Peyer's patch (tissue), 4 donors: ENCODE measurements around the gene GALNT1.

ENCODE experiments used
- POLR2A ChIP-seq, 2 donors: fragments of 450-650 bp; IDR thresholded peaks; one replicate each; pipeline ENCODE4 v1.5.1; 2017; ENCODE audit warnings: antibody characterized with exemption in 2 of 2, mild to moderate bottlenecking in 2 of 2, moderate library complexity in 2 of 2
- TF ChIP-seq, protein P1 (sequence below), 6 experiments: fragments of 450-650 bp in 4 of 6; fragments of 200-600 bp in 2 of 6; sonication (generic) in 1 of 6; IDR thresholded peaks; one replicate each; pipeline ENCODE4 v1.5.1; 2017 to 2019; ENCODE audit warnings: antibody characterized with exemption in 6 of 6, mild to moderate bottlenecking in 3 of 6, moderate library complexity in 1 of 6

DNA sequence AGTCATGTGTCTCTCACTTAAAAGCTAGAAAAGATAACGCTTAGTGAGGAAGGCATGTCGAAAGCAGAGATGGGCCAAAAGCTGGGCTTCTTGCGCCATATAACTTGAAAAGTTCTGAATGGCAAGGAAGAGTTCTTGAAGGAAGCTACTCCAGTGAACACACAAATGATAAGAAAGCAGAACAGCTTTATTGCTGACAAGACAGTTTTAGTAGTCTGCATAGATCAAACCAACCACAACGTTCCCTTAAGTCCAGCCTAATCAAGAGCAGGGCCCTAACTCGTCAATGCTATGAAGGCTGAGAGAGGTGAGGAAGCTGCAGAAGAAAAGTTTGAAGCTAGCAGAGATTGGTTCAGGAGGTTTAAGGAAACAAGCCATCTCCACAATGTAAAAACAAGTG, 55.7 kb downstream of the GALNT1 start:
- TF ChIP-seq, protein P1, sequence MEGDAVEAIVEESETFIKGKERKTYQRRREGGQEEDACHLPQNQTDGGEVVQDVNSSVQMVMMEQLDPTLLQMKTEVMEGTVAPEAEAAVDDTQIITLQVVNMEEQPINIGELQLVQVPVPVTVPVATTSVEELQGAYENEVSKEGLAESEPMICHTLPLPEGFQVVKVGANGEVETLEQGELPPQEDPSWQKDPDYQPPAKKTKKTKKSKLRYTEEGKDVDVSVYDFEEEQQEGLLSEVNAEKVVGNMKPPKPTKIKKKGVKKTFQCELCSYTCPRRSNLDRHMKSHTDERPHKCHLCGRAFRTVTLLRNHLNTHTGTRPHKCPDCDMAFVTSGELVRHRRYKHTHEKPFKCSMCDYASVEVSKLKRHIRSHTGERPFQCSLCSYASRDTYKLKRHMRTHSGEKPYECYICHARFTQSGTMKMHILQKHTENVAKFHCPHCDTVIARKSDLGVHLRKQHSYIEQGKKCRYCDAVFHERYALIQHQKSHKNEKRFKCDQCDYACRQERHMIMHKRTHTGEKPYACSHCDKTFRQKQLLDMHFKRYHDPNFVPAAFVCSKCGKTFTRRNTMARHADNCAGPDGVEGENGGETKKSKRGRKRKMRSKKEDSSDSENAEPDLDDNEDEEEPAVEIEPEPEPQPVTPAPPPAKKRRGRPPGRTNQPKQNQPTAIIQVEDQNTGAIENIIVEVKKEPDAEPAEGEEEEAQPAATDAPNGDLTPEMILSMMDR (IDR thresholded peaks at IDR 0.05): no peak
- no peak for TF ChIP-seq POLR2A (IDR thresholded peaks at IDR 0.05)
